ENCODE results near the gene PRPF6. TPM values are rescaled to one million over a fixed set of nuclear protein-coding genes. Genes with fewer than 3 reads are reported as not detected.

The PRPF6 gene
- total and polyA plus RNA-seq, 2 donors (not counting 3 experiments of a cell fraction or from before 2014, with no cell fraction given) = 35.3 to 67.4 TPM

GRCh38 chr20:64022671-64023360, 41.9 kb downstream of the PRPF6 start:
- no peaks in the 10 kb centered on the region for H3K9me3 ChIP-seq (replicated peaks; ENCODE audit: control insufficient read depth, insufficient read depth, low read length)
- H3K79me2 ChIP-seq (ENCODE audit: control insufficient read depth, insufficient read depth, low read length) = no peaks in the 10 kb centered on the region
- ChIA-PET CTCF (no interaction called here), POLR2A (interaction anchor here (0.6 kb wide), 1 partner anchor 48 kb away, joined by 6 read pairs; no protein-coding TSS in a partner anchor)
- no peak overlapping the region for H3K4me2 ChIP-seq (ENCODE audit: insufficient read depth, low read length)
- H3K36me3 ChIP-seq (ENCODE audit: control insufficient read depth in 2 of 2, extremely low read depth in 1 of 2, insufficient read depth in 2 of 2, low read length in 2 of 2) = peaks cover 15 to 64% of the 10 kb centered on the region in 2 experiments
- H3K27me3 ChIP-seq (ENCODE audit: control insufficient read depth in 2 of 2, insufficient read depth in 2 of 2, low read length in 2 of 2) = no peaks in the 10 kb centered on the region
- BruUV-seq (replicated peaks) = no TSS peak
- intact Hi-C loops (cut with micrococcal nuclease) (no loop called here), dilution Hi-C loops (cut with MboI; ENCODE audit: extremely low pct_ligation_motif_present, low sequenced_read_pairs) (no loop called here)
- FAIRE-seq (no peak), DNase-seq (ENCODE audit: low read depth, low spot score) (no peak)
- no peaks in the 10 kb centered on the region for H3K9me1 ChIP-seq (replicated peaks; ENCODE audit: control insufficient read depth, extremely low read depth, insufficient read depth, low read length)
- no peaks in the 10 kb centered on the region for H4K20me1 ChIP-seq (replicated peaks; ENCODE audit: control insufficient read depth, extremely low read depth, insufficient read depth, low read length)
- no peak overlapping the region for H2AFZ ChIP-seq (ENCODE audit: low read depth, low read length)
- no peaks in the 10 kb centered on the region for H3K4me1 ChIP-seq (ENCODE audit: control insufficient read depth, extremely low read depth, insufficient read depth, low read length)
- no peak overlapping the region for H3K9ac ChIP-seq (replicated peaks; ENCODE audit: extremely low read depth, insufficient read depth, low read length)
- H3K4me3 ChIP-seq (replicated peaks in 1 of 3; ENCODE audit: insufficient read depth in 1 of 3, low read depth in 1 of 3, low read length in 3 of 3) = no peak overlapping the region
- TF ChIP-seq GATA2 (IDR thresholded peaks at IDR 0.05; ENCODE audit: insufficient read depth, insufficient read length, low read depth, low read length) (no peak), FOS (IDR thresholded peaks at IDR 0.05; ENCODE audit: borderline replicate concordance, insufficient read depth, low read length) (no peak)
- no peak overlapping the region for H3K27ac ChIP-seq (ENCODE audit: insufficient read depth, low read depth, low read length)

GRCh38 chr20:64023361-64024140, 42.6 kb downstream of the PRPF6 start:
- no peaks in the 10 kb centered on the region for H3K9me1 ChIP-seq (replicated peaks; ENCODE audit: control insufficient read depth, extremely low read depth, insufficient read depth, low read length)
- no TSS peak for BruUV-seq (replicated peaks)
- intact Hi-C loops (cut with micrococcal nuclease) (no loop called here), dilution Hi-C loops (cut with MboI; ENCODE audit: extremely low pct_ligation_motif_present, low sequenced_read_pairs) (no loop called here)
- no peak for TF ChIP-seq JUN (IDR thresholded peaks at IDR 0.05; ENCODE audit: borderline replicate concordance, insufficient read depth, insufficient read length, low read depth)
- TF ChIP-seq CTCF (IDR thresholded peaks at IDR 0.05; ENCODE audit: extremely low read depth in 1 of 2, insufficient read depth in 1 of 2, low read depth in 1 of 2, low read length in 2 of 2) = no peak
- TF ChIP-seq FOS (IDR thresholded peaks at IDR 0.05; ENCODE audit: borderline replicate concordance, insufficient read depth, low read length) = no peak
- TF ChIP-seq EZH2 (IDR thresholded peaks at IDR 0.05; ENCODE audit: borderline replicate concordance, low read depth, low read length, severe bottlenecking) = no peak
- TF ChIP-seq POLR2A (IDR thresholded peaks at IDR 0.05; ENCODE audit: low read depth, low read length) = no peak
- TF ChIP-seq POLR2AphosphoS5 (IDR thresholded peaks at IDR 0.05; ENCODE audit: insufficient read depth, low read depth, low read length) = no peak
- TF ChIP-seq GATA2 (IDR thresholded peaks at IDR 0.05; ENCODE audit: insufficient read depth, insufficient read length, low read depth, low read length) = no peak
- no peak for TF ChIP-seq MAX (IDR thresholded peaks at IDR 0.05; ENCODE audit: insufficient read depth, insufficient read length)
- TF ChIP-seq MYC (IDR thresholded peaks at IDR 0.05; ENCODE audit: low read depth, low read length) = no peak
- ChIA-PET POLR2A (interaction anchor here (0.6 kb wide), 1 partner anchor 47 kb away, joined by 6 read pairs; no protein-coding TSS in a partner anchor), CTCF (no interaction called here)
- H3K9ac ChIP-seq (replicated peaks; ENCODE audit: extremely low read depth, insufficient read depth, low read length) = no peak overlapping the region
- H2AFZ ChIP-seq (ENCODE audit: low read depth, low read length) = no peak overlapping the region
- H4K20me1 ChIP-seq (replicated peaks; ENCODE audit: control insufficient read depth, extremely low read depth, insufficient read depth, low read length) = no peaks in the 10 kb centered on the region
- H3K27me3 ChIP-seq (ENCODE audit: control insufficient read depth in 2 of 2, insufficient read depth in 2 of 2, low read length in 2 of 2) = no peaks in the 10 kb centered on the region
- no peaks in the 10 kb centered on the region for H3K4me1 ChIP-seq (ENCODE audit: control insufficient read depth, extremely low read depth, insufficient read depth, low read length)
- no peak overlapping the region for H3K4me3 ChIP-seq (replicated peaks in 1 of 3; ENCODE audit: insufficient read depth in 1 of 3, low read depth in 1 of 3, low read length in 3 of 3)
- H3K36me3 ChIP-seq (ENCODE audit: control insufficient read depth in 2 of 2, extremely low read depth in 1 of 2, insufficient read depth in 2 of 2, low read length in 2 of 2) = peaks cover 13 to 66% of the 10 kb centered on the region in 2 experiments
- no peaks in the 10 kb centered on the region for H3K79me2 ChIP-seq (ENCODE audit: control insufficient read depth, insufficient read depth, low read length)
- no peak overlapping the region for H3K4me2 ChIP-seq (ENCODE audit: insufficient read depth, low read length)
- DNase-seq (ENCODE audit: low read depth, low spot score) (no peak), FAIRE-seq (no peak)
- no peaks in the 10 kb centered on the region for H3K9me3 ChIP-seq (replicated peaks; ENCODE audit: control insufficient read depth, insufficient read depth, low read length)
- no peak overlapping the region for H3K27ac ChIP-seq (ENCODE audit: insufficient read depth, low read depth, low read length)
